ENCODE measurements around the gene AKT2. TPM values are rescaled to one million over a fixed set of nuclear protein-coding genes. Genes with fewer than 3 reads are reported as not detected.

The AKT2 gene
- total and polyA plus RNA-seq, 10 of the 15 experiments (the other 5 are each of a cell fraction or from before 2014, with no cell fraction given) = 1.0 to 185 (median 71.5) TPM

DNA sequence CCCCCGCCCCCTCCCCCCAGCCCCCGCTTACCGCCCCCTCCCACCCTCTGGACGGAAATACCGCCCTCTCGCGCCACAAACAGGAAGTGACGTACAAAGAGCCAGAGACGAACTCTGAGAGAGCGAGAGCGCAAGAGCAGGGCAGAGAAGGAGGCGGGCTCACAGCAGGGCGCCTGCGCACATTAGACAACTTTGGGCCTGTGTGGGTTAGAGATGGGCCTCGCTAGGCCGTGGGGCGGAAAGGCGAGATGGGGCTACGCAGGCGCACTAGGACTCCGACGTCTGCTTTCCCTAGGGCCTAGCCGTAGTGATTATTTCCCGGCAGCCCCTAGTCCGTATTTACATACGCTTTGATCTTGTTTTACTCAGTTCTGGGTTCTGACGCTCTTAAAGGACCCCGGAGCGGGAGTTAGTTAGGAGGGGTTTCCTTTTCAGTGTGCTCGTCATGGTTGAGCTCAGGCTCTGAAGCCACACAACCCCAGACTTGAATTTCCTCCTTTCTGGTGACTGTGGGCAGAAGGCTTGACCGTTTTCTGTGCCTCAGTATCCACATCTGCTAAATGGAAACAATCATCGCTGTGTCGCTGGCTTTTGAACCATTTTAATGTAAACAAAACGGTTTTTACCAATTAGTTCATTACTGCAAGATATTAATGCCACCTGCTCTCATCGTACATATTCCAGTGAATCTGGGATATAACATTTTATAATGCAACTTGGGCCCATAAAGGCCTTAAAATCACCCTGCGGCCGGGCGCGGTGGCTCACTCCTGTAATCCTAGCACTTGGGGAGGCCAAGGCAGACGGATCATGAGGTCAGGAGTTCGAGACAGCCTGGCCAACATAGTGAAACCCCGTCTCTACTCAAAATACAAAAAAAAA is 449 bp upstream of the AKT2 start (continued):
- no peak for TF ChIP-seq SIX5 (IDR thresholded peaks at IDR 0.05; ENCODE audit: low read depth, low read length, severe bottlenecking)
- TF ChIP-seq, protein P1, sequence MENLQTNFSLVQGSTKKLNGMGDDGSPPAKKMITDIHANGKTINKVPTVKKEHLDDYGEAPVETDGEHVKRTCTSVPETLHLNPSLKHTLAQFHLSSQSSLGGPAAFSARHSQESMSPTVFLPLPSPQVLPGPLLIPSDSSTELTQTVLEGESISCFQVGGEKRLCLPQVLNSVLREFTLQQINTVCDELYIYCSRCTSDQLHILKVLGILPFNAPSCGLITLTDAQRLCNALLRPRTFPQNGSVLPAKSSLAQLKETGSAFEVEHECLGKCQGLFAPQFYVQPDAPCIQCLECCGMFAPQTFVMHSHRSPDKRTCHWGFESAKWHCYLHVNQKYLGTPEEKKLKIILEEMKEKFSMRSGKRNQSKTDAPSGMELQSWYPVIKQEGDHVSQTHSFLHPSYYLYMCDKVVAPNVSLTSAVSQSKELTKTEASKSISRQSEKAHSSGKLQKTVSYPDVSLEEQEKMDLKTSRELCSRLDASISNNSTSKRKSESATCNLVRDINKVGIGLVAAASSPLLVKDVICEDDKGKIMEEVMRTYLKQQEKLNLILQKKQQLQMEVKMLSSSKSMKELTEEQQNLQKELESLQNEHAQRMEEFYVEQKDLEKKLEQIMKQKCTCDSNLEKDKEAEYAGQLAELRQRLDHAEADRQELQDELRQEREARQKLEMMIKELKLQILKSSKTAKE (IDR thresholded peaks at IDR 0.05; ENCODE audit: low read depth, poor library complexity, severe bottlenecking) = peak; percentile 44
- TF ChIP-seq SUZ12 (IDR thresholded peaks at IDR 0.05; ENCODE audit: unreplicated experiment) = no peak
- no peak for TF ChIP-seq YBX1 (IDR thresholded peaks at IDR 0.05)
- TF ChIP-seq ZBED1 (IDR thresholded peaks at IDR 0.05; ENCODE audit: borderline replicate concordance) = no peak
- TF ChIP-seq PAX8 (IDR thresholded peaks at IDR 0.05) = 0 out of 2 replicates have a peak, but pooled peaks have one; percentile 32
- TF ChIP-seq, protein P2, sequence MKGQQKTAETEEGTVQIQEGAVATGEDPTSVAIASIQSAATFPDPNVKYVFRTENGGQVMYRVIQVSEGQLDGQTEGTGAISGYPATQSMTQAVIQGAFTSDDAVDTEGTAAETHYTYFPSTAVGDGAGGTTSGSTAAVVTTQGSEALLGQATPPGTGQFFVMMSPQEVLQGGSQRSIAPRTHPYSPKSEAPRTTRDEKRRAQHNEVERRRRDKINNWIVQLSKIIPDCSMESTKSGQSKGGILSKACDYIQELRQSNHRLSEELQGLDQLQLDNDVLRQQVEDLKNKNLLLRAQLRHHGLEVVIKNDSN (IDR thresholded peaks at IDR 0.05; ENCODE audit: borderline replicate concordance, extremely low read length, insufficient read depth, low read depth, low read length) = no peak
- TF ChIP-seq, protein P3, sequence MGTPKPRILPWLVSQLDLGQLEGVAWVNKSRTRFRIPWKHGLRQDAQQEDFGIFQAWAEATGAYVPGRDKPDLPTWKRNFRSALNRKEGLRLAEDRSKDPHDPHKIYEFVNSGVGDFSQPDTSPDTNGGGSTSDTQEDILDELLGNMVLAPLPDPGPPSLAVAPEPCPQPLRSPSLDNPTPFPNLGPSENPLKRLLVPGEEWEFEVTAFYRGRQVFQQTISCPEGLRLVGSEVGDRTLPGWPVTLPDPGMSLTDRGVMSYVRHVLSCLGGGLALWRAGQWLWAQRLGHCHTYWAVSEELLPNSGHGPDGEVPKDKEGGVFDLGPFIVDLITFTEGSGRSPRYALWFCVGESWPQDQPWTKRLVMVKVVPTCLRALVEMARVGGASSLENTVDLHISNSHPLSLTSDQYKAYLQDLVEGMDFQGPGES (IDR thresholded peaks at IDR 0.05) = no peak
- TF ChIP-seq, protein P4, sequence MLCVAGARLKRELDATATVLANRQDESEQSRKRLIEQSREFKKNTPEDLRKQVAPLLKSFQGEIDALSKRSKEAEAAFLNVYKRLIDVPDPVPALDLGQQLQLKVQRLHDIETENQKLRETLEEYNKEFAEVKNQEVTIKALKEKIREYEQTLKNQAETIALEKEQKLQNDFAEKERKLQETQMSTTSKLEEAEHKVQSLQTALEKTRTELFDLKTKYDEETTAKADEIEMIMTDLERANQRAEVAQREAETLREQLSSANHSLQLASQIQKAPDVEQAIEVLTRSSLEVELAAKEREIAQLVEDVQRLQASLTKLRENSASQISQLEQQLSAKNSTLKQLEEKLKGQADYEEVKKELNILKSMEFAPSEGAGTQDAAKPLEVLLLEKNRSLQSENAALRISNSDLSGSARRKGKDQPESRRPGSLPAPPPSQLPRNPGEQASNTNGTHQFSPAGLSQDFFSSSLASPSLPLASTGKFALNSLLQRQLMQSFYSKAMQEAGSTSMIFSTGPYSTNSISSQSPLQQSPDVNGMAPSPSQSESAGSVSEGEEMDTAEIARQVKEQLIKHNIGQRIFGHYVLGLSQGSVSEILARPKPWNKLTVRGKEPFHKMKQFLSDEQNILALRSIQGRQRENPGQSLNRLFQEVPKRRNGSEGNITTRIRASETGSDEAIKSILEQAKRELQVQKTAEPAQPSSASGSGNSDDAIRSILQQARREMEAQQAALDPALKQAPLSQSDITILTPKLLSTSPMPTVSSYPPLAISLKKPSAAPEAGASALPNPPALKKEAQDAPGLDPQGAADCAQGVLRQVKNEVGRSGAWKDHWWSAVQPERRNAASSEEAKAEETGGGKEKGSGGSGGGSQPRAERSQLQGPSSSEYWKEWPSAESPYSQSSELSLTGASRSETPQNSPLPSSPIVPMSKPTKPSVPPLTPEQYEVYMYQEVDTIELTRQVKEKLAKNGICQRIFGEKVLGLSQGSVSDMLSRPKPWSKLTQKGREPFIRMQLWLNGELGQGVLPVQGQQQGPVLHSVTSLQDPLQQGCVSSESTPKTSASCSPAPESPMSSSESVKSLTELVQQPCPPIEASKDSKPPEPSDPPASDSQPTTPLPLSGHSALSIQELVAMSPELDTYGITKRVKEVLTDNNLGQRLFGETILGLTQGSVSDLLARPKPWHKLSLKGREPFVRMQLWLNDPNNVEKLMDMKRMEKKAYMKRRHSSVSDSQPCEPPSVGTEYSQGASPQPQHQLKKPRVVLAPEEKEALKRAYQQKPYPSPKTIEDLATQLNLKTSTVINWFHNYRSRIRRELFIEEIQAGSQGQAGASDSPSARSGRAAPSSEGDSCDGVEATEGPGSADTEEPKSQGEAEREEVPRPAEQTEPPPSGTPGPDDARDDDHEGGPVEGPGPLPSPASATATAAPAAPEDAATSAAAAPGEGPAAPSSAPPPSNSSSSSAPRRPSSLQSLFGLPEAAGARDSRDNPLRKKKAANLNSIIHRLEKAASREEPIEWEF (IDR thresholded peaks at IDR 0.05; ENCODE audit: insufficient replicate concordance, low read depth, low read length) = no peak
- TF ChIP-seq IKZF2 (IDR thresholded peaks at IDR 0.05) = peak in 1 of 2 experiments; percentile 34; a peak in 1 of 4 replicates
- TF ChIP-seq RUNX3 (IDR thresholded peaks at IDR 0.05; ENCODE audit: low read length) = peak; percentile 57
- peak; percentile 99 for TF ChIP-seq POU2F2 (IDR thresholded peaks at IDR 0.05; ENCODE audit: borderline replicate concordance, low read depth, low read length)
- TF ChIP-seq BHLHE40 (IDR thresholded peaks at IDR 0.05; ENCODE audit: borderline replicate concordance in 1 of 2, low read depth in 2 of 2, low read length in 1 of 2) = no peak
- 0 out of 2 replicates have a peak, but pooled peaks have one; percentile 56 for TF ChIP-seq WRNIP1 (IDR thresholded peaks at IDR 0.05; ENCODE audit: borderline replicate concordance, low read depth, low read length)
- TF ChIP-seq SREBF1 (IDR thresholded peaks at IDR 0.05; ENCODE audit: low read length) = no peak
- TF ChIP-seq TCF3 (IDR thresholded peaks at IDR 0.05; ENCODE audit: borderline replicate concordance, insufficient read depth, low read depth, low read length) = no peak
- TF ChIP-seq NR2C1 (IDR thresholded peaks at IDR 0.05) = no peak
- TF ChIP-seq SP1 (IDR thresholded peaks at IDR 0.05; ENCODE audit: low read depth, low read length) = no peak
- TF ChIP-seq FOXK2 (IDR thresholded peaks at IDR 0.05) = peak; percentile 51

All from GM12878 (cell line).